Measurements from ENCODE around the gene CLN5.
"Not testable (repeated sequence)": the region's sequence is repeated elsewhere in the genome, so short reads cannot be mapped to it uniquely, and the experiment has no call there.

CLN5 gene

GRCh38 chr13:77002590-77003190, 10.8 kb downstream of the CLN5 start:
- Histone ChIP-seq H3K36me3 (ENCODE audit: insufficient read depth, low read length) (peaks cover 79% of the 10 kb centered on the region), H3K9ac (ENCODE audit: low read length) (no peak overlapping the region), H3K79me2 (ENCODE audit: insufficient read depth, low read length) (peaks cover 15% of the 10 kb centered on the region; the same call in 1 of the 2 replicates), H2AFZ (ENCODE audit: low read length) (no peak overlapping the region), H3K9me2 (ENCODE audit: low read depth, low read length) (no peaks in the 10 kb centered on the region), H3K4me2 (ENCODE audit: low read length) (no peak overlapping the region), H3K27me3 (ENCODE audit: insufficient read depth, low read length) (no peaks in the 10 kb centered on the region), H3K4me3 (ENCODE audit: low read depth, low read length, poor library complexity, severe bottlenecking) (no peak overlapping the region), H3K27ac (ENCODE audit: low read depth, low read length, poor library complexity, severe bottlenecking) (no peak overlapping the region), H3K4me1 (ENCODE audit: insufficient read depth, low read length, severe bottlenecking) (no peaks in the 10 kb centered on the region), H3F3A (ENCODE audit: insufficient read depth, low read length) (no peaks in the 10 kb centered on the region), H3K9me3 (ENCODE audit: low read length) (no peaks in the 10 kb centered on the region), H4K20me1 (ENCODE audit: insufficient read depth, low read length) (0 out of 2 replicates have a peak, but pooled peaks cover 3% of the 10 kb centered on the region)
- TF ChIP-seq CTCF (IDR thresholded peaks at IDR 0.05; ENCODE audit: low read length) (peak; percentile 76), EZH2 (IDR thresholded peaks at IDR 0.05; ENCODE audit: borderline replicate concordance, low read length) (no peak)

- H3K4me2 ChIP-seq (ENCODE audit: low read length); H4K20me1 ChIP-seq (ENCODE audit: insufficient read depth, low read length); H3K4me3 ChIP-seq (ENCODE audit: low read depth, low read length, poor library complexity, severe bottlenecking); H3K9ac ChIP-seq (ENCODE audit: low read length); H3K27ac ChIP-seq (ENCODE audit: low read depth, low read length, poor library complexity, severe bottlenecking); H3K9me3 ChIP-seq (ENCODE audit: low read length); H3K27me3 ChIP-seq (ENCODE audit: insufficient read depth, low read length); H3K9me2 ChIP-seq (ENCODE audit: low read depth, low read length); H3F3A ChIP-seq (ENCODE audit: insufficient read depth, low read length); H3K4me1 ChIP-seq (ENCODE audit: insufficient read depth, low read length, severe bottlenecking); H2AFZ ChIP-seq (ENCODE audit: low read length): not testable (repeated sequence)
- peaks cover 24% of the 10 kb centered on the region; the same call in 1 of the 2 replicates for H3K79me2 ChIP-seq (ENCODE audit: insufficient read depth, low read length)
- peaks cover 88% of the 10 kb centered on the region for H3K36me3 ChIP-seq (ENCODE audit: insufficient read depth, low read length)
These were observed 16.5 kb downstream of the CLN5 start for GRCh38 chr13:77008337-77008736.

GRCh38 chr13:77009011-77009410, 17.1 kb downstream of the CLN5 start:
- no peaks in the 10 kb centered on the region for H3K9me3 ChIP-seq (ENCODE audit: low read length)

GRCh38 chr13:77009719-77010118, 17.8 kb downstream of the CLN5 start:
- not testable (repeated sequence) for H3K4me3 ChIP-seq (ENCODE audit: low read depth, low read length, poor library complexity, severe bottlenecking); H3K4me2 ChIP-seq (ENCODE audit: low read length); H3K27ac ChIP-seq (ENCODE audit: low read depth, low read length, poor library complexity, severe bottlenecking); H3F3A ChIP-seq (ENCODE audit: insufficient read depth, low read length); H3K27me3 ChIP-seq (ENCODE audit: insufficient read depth, low read length); H3K9me3 ChIP-seq (ENCODE audit: low read length); H3K9me2 ChIP-seq (ENCODE audit: low read depth, low read length); H4K20me1 ChIP-seq (ENCODE audit: insufficient read depth, low read length); H3K9ac ChIP-seq (ENCODE audit: low read length); H2AFZ ChIP-seq (ENCODE audit: low read length); H3K4me1 ChIP-seq (ENCODE audit: insufficient read depth, low read length, severe bottlenecking)
- peaks cover 23% of the 10 kb centered on the region; the same call in 1 of the 2 replicates for H3K79me2 ChIP-seq (ENCODE audit: insufficient read depth, low read length)
- H3K36me3 ChIP-seq (ENCODE audit: insufficient read depth, low read length) = peaks cover 90% of the 10 kb centered on the region

More at GRCh38 chr13:77009011-77009410, 17.1 kb downstream of the CLN5 start:
- TF ChIP-seq EZH2 (IDR thresholded peaks at IDR 0.05; ENCODE audit: borderline replicate concordance, low read length) = no peak
- TF ChIP-seq CTCF (IDR thresholded peaks at IDR 0.05; ENCODE audit: low read length) = no peak
- Histone ChIP-seq H3K4me2 (ENCODE audit: low read length) (no peak overlapping the region), H4K20me1 (ENCODE audit: insufficient read depth, low read length) (0 out of 2 replicates have a peak, but pooled peaks cover 3% of the 10 kb centered on the region), H3K36me3 (ENCODE audit: insufficient read depth, low read length) (peaks cover 89% of the 10 kb centered on the region), H3K9me2 (ENCODE audit: low read depth, low read length) (no peaks in the 10 kb centered on the region), H3K4me1 (ENCODE audit: insufficient read depth, low read length, severe bottlenecking) (no peaks in the 10 kb centered on the region), H3K9ac (ENCODE audit: low read length) (no peak overlapping the region), H2AFZ (ENCODE audit: low read length) (no peak overlapping the region), H3K27ac (ENCODE audit: low read depth, low read length, poor library complexity, severe bottlenecking) (no peak overlapping the region), H3F3A (ENCODE audit: insufficient read depth, low read length) (no peaks in the 10 kb centered on the region), H3K4me3 (ENCODE audit: low read depth, low read length, poor library complexity, severe bottlenecking) (no peak overlapping the region), H3K27me3 (ENCODE audit: insufficient read depth, low read length) (no peaks in the 10 kb centered on the region), H3K79me2 (ENCODE audit: insufficient read depth, low read length) (peaks cover 24% of the 10 kb centered on the region; the same call in 1 of the 2 replicates)

Measured in OCI-LY1 (cell line).